GM21619 (cell line): ENCODE results near the gene DECR2.
"Not testable (repeated sequence)": the region's sequence is repeated elsewhere in the genome, so short reads cannot be mapped to it uniquely, and the experiment has no call there.

Source experiments
- ATAC-seq: cut with Tn5 transposase; IDR thresholded peaks from one replicate; pipeline ENCODE4 v1.9.1; 2021; ENCODE audit not compliant: unreplicated experiment

The DECR2 gene

DNA sequence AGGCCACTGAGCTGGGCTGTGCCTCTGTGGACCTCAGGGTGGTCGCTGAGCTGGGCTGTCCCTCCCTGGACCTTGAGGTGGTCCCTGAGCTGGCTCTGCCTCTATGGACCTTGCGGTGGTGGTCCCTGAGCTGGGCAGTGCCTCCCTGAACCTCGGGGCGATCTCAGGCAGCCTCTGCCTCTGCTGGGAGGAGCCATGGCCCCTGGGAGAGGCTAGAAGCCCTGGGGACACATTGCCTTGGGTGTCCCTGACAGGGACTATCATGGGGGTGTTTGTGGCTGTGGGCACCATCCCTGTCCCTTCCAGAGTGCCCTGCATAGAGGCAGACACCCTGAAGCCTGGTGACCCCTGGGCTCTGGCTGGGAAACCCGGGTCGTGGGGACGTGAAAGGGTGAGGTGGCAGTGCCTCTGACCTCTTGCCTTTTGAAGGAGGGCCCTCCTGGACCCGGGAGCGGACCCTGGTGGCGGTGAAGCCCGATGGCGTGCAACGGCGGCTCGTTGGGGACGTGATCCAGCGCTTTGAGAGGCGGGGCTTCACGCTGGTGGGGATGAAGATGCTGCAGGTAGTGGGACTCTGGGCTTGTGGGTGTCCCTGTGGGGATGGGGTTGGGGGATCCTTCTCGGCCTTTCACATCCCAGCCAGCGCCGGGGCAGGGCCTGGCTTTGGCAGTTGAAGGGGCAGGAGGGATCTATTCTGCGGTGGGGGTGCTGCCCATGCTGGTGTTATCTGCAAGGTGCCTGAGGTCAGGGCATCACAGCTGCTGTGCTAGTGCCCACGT, 2.9 kb upstream of the DECR2 start:
- no peak for ATAC-seq

DNA sequence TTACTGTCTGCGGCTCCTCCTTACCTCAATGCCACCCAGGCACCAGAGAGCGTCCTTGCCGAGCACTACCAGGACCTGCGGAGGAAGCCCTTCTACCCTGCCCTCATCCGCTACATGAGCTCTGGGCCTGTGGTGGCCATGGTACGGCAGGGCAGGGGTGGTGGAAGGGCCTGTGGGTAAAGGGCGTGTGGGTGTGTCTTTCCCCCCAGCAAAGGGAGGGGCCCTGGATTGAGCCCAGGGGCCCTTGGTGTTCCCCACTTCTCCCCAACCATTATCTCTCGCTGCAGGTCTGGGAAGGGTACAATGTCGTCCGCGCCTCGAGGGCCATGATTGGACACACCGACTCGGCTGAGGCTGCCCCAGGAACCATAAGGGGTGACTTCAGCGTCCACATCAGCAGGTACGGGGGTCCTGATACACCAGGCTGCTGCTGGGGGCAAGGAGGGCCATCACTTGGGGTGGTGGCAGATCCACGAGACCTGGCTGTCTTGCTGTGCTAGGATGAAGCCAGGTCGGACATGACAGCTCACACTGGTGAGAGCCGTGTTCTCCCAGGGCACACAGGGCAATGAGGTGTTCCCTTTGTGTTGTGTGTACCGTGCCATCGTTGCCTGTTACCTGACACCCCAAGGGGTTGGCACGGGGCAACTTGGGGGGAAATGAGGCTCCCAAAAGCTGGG, 2.2 kb upstream of the DECR2 start:
- ATAC-seq: no peak

DNA sequence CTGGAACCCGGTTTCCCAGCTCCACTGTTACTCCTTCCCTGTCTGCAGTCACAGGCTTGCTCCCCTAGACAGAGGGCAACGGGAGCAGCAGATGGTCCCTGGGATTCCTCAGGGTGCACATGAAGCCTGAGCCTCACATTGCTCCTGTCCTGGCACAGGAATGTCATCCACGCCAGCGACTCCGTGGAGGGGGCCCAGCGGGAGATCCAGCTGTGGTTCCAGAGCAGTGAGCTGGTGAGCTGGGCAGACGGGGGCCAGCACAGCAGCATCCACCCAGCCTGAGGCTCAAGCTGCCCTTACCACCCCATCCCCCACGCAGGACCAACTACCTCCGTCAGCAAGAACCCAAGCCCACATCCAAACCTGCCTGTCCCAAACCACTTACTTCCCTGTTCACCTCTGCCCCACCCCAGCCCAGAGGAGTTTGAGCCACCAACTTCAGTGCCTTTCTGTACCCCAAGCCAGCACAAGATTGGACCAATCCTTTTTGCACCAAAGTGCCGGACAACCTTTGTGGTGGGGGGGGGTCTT, 1.6 kb upstream of the DECR2 start:
- ATAC-seq: no peak

DNA sequence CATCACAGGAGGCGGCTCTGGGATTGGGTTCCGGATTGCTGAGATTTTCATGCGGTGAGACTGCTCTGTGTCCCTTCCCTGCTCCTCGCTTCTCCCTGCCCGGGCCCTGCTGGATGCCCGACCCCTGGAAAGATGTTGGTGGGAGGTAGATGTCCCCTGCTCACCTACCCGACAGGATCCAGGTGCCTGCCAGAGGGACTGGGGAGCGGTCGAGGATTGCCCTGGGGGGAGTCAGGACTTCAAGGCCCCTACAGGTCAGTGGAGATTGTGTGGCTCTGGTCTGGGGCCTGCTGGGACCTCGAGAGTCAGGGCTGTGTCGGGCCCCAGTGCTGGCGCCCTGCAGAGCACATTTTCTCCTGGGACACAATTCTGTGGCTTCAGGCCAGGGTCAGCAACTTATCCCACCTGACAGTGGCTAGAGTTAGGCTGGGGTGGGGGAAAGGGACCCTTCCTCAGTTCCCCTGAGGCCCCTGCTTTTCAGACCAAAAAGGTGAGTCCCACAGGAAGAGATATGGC, 3.3 kb downstream of the DECR2 start:
- ATAC-seq: no peak

DNA sequence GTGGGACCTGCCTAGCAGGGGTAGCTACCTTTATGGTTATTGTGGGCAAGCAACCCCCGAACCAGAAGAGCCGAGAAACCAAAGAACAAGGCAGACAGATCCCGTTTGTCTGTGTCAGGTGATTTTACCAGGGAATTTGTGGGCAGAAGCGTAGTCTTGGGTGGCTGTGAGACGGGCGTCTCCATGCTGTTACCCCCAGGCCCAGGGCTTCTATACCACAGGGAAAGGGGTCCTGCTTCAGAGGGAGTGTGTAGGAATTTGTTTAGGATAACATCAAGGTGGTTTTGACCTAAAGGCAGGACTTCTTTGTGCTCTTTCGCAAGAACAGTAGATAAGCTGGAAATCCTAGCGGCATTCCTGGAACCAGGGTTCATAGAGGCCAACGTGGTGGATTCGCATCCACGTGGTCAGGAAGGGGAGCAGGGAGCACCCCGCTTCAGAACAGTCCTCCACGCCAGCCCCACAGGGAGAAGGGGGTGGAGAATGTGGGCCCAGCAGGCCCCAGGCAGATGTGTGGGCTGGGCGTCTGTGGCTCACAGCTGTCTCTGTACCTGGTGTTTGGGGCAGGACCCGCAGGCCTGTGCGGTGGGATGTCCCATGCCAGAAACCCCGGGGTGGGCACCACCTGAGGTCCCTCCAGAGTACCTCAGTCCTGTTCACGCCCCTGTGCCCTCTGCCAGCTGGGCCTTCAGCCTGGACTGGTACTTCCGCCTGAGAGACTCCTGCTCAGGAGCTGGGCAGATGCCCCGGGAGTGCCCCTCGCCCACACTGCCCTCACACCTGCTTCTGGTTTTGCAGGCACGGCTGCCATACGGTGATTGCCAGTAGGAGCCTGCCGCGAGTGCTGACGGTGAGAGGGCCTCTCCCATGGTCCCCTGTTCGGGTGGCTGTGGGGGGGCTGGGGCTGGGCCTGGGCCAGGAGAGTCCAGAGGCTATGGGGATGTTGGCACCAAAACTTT, 4.1 kb downstream of the DECR2 start:
- no peak for ATAC-seq

DNA sequence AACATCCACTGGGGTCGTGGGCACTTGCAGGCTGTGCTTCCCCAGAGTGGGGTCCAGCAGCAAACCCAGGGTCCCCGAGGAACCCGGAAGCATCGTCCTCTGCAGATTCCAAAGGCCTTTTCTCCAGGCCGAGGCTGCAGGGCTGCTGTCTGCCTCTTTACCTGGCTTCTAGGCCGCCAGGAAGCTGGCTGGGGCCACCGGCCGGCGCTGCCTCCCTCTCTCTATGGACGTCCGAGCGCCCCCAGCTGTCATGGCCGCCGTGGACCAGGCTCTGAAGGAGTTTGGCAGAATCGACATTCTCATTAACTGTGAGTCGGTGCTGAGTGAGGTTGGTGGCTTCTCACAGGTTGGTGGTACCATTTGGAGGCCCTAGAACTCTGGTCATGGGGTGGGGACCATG, 5.6 kb downstream of the DECR2 start:
- ATAC-seq: no peak

DNA sequence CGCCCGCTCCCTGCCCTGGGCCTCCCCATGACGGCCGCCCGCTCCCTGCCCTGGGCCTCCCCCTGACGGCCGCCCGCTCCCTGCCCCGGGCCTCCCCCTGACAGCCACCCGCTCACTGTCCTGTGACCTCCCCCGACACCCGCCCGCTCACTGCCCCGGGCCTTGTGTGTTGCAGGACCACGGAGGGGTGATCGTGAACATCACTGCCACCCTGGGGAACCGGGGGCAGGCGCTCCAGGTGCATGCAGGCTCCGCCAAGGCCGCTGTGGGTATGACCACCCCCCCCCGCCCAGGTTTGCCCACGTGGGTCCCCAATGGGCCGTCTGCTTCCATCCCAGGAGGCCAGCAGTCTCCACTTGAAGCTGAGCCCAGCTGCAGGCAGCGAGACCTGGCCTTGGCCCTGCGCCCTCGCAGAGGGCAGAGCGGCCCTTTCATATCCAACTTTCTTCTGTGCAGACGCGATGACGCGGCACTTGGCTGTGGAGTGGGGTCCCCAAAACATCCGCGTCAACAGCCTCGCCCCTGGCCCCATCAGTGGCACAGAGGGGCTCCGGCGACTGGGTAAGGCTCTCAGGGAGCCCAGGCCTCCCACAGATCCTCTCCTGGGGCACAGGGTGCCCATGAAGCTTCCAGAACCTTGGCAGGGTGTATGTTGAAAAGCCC, 9.0 kb downstream of the DECR2 start:
- no peak for ATAC-seq

DNA sequence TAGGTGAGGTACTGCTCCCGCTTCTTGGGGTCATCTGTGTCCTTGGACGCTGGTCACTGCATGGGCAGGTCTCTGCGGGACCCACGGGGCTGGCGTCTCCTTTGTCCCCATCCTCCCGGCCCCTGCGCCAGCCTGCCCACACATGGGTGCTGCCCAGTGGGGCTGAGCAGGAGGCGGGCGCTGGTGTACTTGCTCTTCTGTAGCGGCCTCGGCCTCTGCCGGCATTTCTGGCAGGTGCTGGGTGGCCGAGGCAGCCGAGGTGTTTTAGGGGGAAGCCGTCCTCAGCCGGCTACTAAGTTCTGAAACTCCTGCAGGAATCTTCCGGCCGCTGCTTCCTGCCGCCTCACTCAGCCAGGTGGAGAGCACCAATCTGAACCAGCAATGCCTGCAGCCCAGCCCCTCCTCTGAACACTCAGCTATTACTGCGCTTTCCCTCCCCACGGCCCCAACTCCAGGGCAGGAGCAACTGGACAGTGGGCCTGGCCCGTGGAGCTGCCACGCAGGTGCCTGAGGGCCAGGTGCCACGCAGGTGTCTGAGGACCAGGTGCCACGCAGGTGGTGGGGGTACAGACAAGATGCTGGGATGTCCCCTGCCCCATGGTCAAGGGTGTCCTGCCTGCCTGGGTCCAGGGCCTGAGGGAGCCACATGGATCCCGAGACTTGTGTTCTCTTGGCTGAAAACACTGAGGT, 10.0 kb downstream of the DECR2 start:
- no peak for ATAC-seq

DNA sequence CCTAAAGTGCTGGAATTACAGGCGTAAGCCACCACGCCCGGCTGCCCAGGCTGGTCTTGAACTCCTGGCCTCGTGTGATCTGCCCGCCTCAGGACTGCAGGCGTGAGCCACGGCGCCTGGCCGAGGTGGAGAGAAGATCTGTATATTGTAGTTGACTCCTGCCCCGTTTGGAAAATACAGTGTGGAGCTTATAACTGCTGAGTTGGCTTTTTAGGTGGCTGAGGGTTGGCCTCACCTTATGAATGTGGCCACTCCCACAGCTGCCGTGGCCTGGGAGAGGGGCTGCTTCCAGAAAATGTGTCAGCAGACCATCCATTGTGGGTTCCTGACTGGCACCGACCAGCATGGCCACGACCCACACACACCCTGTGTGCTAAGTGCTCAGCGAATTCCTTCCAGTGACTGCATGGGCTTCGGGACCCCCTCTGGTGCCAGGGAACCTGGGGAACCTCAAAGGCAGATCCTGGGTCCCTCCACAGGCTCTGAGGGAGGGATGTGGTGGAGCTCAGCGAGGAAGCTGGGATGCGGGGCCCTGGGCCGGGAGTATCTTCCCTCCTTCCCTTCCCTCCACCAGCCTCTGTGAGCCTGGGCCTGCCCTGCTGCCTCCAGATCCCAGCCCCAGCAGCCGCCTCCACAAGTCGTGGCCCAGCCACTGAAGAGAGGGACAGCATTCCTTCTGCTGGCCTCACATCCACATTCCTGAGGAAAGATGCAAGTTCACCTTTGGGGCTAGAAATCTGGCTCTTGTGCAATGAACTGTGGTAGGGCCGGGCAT, 12.9 kb downstream of the DECR2 start:
- ATAC-seq: no peak

DNA sequence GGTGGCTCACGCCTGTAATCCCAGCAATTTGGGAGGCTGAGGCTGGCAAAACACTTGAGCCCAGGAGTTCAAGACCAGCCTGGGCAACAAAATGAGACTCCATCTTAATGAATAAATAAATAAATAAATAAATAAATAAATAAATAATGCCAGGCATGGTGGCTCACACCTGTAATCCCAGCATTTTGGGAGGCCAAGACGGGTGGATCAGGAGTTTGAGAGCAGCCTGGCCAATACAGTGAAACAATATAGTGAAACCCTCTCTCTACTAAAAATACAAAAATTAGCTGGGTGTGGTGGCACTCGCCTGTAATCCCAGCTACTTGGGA, 13.4 kb downstream of the DECR2 start:
- not testable (repeated sequence) for ATAC-seq

DNA sequence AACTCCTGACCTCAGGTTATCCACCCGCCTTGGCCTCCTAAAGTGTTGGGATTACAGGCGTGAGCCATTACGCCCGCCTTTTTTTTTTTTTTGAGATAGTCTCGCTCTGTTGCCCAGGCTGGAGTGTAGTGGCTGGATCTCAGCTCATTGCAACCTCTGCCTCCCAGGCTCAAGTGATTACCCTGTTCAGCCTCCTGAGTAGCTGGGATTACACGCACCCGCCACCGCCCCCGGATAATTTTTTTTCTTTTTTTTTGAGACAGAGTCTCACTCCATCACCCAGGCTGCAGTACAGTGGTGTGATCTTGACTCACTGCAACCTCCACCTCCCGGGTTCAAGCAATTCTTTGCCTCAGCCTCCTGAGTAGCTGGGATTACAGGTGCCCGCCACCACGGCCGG, 20.5 kb downstream of the DECR2 start:
- ATAC-seq: not testable (repeated sequence)

DNA sequence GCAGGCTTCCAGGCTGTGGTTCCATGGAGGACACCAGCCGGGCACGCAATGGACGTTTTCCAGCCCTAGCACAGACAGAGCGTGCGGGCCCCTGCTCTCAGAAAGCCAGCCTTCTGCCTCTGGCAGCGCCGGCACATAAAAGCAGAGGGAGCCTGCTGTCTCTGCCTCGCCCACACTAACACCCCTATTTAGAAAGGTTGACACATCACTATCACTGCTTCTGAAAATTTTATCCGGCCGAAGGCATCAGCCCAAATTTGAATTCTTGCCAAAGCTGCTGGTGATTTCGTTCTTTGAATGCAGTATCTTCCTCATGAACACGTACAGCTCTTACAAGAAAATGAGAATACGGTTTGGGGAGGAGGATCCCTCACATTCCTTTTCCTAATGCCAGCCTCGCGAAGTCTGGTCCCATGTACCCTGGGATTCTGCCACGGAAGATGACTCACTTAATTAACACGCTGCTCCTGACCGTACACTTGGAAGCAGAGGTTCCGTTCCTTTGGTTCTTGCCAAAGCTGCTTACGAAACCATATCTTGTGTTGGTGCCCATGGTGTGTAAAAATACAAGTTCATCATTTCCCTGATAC, 22.4 kb downstream of the DECR2 start:
- ATAC-seq: no peak

DNA sequence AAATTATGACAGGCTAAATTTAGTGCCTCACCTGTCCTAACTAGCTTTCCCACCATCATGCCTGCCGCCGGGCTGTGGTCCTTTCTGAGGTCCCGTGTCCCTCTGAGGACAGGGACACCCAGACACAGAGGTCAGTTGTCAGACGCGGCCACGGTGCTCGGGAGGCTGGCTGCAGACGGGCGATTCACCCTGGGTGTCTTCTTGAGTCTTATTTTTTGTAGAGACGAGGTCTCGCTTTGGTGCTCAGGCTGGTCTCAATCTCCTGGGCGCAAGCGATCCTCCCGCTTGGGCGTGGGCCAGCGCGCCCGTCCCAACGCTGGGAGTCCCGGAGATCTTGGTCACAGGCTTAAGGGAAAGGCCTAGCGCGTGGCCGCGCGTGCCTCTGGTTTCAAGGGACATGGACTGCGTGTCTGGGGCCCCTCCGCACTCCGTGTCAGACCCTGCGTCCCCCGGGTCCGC, 23.0 kb downstream of the DECR2 start:
- ATAC-seq: no peak

DNA sequence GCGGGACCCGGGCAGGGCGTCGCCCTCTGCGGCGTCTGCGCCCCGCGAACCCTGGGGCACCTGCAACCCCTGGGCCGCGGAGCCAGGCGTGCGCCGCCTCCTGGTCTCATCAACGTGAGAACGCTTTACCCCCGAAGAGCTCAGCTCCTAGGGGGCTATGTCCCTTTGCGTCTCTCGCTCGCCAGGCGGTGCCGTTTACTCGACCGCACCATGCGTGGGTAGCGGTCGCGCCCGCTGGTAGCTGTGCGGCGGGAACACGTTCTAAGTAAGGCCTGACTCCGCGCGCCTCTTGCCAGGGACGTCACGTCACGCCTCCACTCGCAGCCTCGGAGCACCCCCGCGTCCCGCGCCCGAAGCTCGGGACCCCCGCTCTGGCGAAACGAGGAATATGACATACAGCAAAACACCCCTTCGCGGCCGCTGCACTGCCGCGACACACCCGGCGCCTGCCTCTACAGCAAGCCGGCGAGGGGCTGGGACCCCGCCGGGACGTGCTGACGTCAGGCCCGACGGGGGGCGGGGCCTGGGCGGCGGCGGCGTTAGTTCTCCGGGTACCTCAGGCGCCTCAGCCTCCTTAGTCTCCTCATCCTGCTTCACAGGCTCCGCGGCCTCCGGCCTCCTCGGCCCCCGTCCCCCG, 23.5 kb downstream of the DECR2 start, which contains the start of gene RAB11FIP3:
RAB11FIP3 (plus strand) TSS at position 568 of the 637 bp plus-strand sequence. CDS start 358 bp downstream, outside the sequence.
- ATAC-seq: peak; percentile 78

DNA sequence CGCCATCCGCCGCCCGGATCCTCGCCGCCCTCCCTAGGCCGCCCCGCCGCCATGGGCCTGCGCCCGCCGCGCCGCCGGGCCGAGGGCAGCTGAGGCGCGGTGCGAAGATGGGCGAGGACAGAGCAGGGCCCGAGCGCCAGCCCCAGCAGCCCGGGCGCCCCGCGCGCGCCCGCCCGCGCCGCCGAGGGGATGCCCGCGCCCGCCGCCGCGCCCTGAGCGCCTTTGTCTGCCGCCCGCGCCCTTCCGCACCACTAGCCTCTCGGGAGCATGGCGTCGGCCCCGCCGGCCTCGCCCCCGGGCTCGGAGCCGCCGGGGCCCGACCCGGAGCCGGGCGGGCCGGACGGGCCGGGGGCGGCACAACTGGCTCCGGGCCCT, 24.0 kb downstream of the DECR2 start:
- ATAC-seq: peak; percentile 40

DNA sequence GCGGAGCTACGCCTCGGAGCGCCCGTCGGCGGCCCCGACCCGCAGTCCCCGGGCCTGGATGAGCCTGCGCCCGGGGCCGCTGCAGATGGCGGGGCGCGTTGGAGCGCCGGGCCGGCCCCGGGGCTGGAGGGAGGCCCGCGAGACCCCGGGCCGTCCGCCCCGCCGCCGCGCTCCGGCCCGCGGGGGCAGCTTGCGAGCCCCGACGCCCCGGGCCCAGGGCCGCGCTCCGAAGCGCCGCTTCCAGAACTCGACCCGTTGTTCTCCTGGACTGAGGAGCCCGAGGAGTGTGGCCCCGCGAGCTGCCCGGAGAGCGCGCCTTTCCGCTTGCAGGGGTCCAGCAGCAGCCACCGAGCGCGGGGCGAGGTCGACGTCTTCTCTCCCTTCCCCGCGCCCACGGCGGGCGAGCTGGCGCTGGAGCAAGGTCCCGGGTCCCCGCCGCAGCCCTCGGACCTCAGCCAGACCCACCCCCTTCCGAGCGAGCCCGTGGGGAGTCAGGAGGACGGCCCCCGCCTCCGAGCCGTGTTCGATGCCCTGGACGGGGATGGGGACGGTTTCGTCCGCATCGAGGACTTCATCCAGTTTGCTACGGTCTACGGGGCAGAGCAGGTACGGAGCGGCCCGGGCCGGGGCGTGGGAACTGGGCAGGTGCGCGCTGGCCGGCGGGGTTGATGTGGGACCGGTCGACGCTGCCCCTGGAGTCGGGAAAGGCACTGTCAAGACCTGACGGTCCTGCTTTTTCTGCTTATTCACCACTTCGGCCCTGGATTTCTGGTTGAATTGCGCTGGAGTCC, 24.6 kb downstream of the DECR2 start:
- ATAC-seq: peak; percentile 5

DNA sequence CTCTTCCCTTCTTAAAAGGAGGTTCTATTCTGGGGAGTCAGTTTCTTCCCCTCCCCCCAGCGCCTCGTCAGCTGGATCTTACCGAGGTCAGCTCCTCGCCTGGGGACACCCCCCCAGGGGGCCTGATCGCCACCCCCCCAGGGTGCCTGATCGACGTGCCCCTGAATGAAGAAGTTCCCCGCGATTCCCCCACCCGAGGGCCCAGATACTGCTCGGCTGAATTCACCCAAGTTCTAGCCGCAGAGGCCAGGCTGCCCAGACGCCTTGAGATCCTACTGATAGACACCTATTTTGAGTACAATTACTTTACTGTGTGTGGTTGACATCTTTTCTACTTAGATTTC, 25.2 kb downstream of the DECR2 start:
- no peak for ATAC-seq

DNA sequence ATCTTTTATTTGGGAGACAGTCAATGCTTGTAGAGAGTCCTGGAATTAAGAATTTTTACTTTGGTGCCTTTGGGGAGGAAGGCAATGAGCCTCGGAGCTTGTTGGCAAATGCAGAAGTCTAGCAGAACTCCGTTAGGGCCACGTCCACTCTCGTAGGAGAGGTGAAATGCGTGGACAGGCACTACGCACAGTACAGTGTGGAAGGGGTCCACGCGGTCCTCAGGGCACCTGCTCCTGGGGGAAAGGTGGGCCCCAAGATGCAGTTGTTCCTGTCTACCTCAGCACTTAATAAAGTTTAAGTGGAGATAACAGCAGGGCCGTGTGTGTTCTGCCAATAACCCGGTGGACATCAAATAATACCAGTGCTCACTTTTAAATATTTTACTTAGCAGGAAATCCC, 25.6 kb downstream of the DECR2 start:
- no peak for ATAC-seq
